HepG2 (cell line): ENCODE data around the gene ZNF557. TPM values are rescaled to one million over a fixed set of nuclear protein-coding genes. Genes with fewer than 3 reads are reported as not detected.

Experiments used
- E2F2 ChIP-seq: sonication (generic); formaldehyde crosslinking; IDR thresholded peaks from 2 replicates; pipeline ENCODE4 v1.4.0; 2020; ENCODE audit warnings: missing genetic modification reagents, borderline replicate concordance
- HDAC2 ChIP-seq: sonication (generic); formaldehyde crosslinking; IDR thresholded peaks from 2 replicates; pipeline ENCODE4 v1.4.0; 2020; ENCODE audit warnings: missing genetic modification reagents
- JDP2 ChIP-seq: sonication (generic); formaldehyde crosslinking; IDR thresholded peaks from 2 replicates; pipeline ENCODE4 v1.8.1; 2022; ENCODE audit warnings: missing genetic modification reagents, borderline replicate concordance
- NCOA1 ChIP-seq: sonication (generic); formaldehyde crosslinking; IDR thresholded peaks from 2 replicates; pipeline ENCODE4 v1.9.0; 2021; ENCODE audit warnings: missing genetic modification reagents
- RCOR2 ChIP-seq: IDR thresholded peaks from 2 replicates; pipeline ENCODE4 v1.6.1; 2016; ENCODE audit warnings: missing biosample characterization, missing genetic modification reagents
- SETDB1 ChIP-seq: sonication (generic); formaldehyde crosslinking; IDR thresholded peaks from 2 replicates; pipeline ENCODE4 v1.5.1; 2020; ENCODE audit warnings: missing genetic modification reagents, mild to moderate bottlenecking, borderline replicate concordance
- TFE3 ChIP-seq: IDR thresholded peaks from 2 replicates; pipeline ENCODE4 v1.6.1; 2016
- UBTF ChIP-seq: sonication (generic); formaldehyde crosslinking; IDR thresholded peaks from 2 replicates; pipeline ENCODE4 v1.4.0; 2020; ENCODE audit warnings: mild to moderate bottlenecking, missing genetic modification reagents
- ZC3H4 ChIP-seq: sonication (generic); formaldehyde crosslinking; IDR thresholded peaks from 2 replicates; pipeline ENCODE4 v1.4.0; 2020; ENCODE audit warnings: missing genetic modification reagents, borderline replicate concordance
- ZNF275 ChIP-seq: sonication (generic); formaldehyde crosslinking; IDR thresholded peaks from 2 replicates; pipeline ENCODE4 v1.8.0; 2022; ENCODE audit warnings: missing genetic modification reagents, mild to moderate bottlenecking, inconsistent platforms, borderline replicate concordance
- ZNF33A ChIP-seq: sonication (generic); formaldehyde crosslinking; IDR thresholded peaks from 2 replicates; pipeline ENCODE4 v1.5.1; 2020; ENCODE audit warnings: missing genetic modification reagents, mild to moderate bottlenecking, moderate library complexity, borderline replicate concordance
- ZNF407 ChIP-seq: sonication (generic); formaldehyde crosslinking; IDR thresholded peaks from one replicate; pipeline ENCODE4 v1.5.1; 2020; ENCODE audit warnings: mild to moderate bottlenecking, missing genetic modification reagents; ENCODE audit errors: not compliant biosample characterization
- polyA plus RNA-seq, 8 experiments: library from polyadenylated mRNA; depleted of rRNA in 3 of 8; stranded (reverse) in 7 of 8; unstranded in 1 of 8; fragments of >200 nt; fragmentation: Illumina TruSeq in 4 of 8; extraction: Trizol in 4 of 8; gene quantifications; 2 replicates each; pipeline versions ENCODE4 v1.2.1 to v1.2.3, GENCODE V29; 2011 to 2016; ENCODE audit warnings: low read depth in 4 of 8, missing spikeins in 1 of 8, mixed read lengths in 1 of 8; ENCODE audit not compliant: insufficient read depth in 1 of 8
- total RNA-seq, 5 experiments: library from RNA; depleted of rRNA; stranded (reverse); fragments of >200 nt; fragmentation: Illumina TruSeq; extraction: Trizol; gene quantifications; 2 replicates each; pipeline ENCODE4 v1.2.3, GENCODE V29; 2016; ENCODE audit warnings: low read depth in 1 of 5

ZNF557 gene
- total and polyA plus RNA-seq, 2 of the 13 experiments (the other 11 are each of a cell fraction or from before 2014, with no cell fraction given), result 2.1 to 7.8 TPM

- peak; percentile 69 for TF ChIP-seq ZNF407
- no peak for TF ChIP-seq ZNF33A (CRISPR knock-in tag)
- no peak for TF ChIP-seq RCOR2 (CRISPR knock-in tag)
- peak; percentile 45 for TF ChIP-seq UBTF (CRISPR knock-in tag)
- TF ChIP-seq ZC3H4 (CRISPR knock-in tag), result no peak
- no peak for TF ChIP-seq JDP2 (CRISPR knock-in tag)
- no peak for TF ChIP-seq TFE3 (CRISPR knock-in tag)
- no peak for TF ChIP-seq NCOA1 (CRISPR knock-in tag)
- no peak; the same call in 1 of the 2 replicates for TF ChIP-seq E2F2 (CRISPR knock-in tag)
- TF ChIP-seq SETDB1 (CRISPR knock-in tag), result no peak
- peak; percentile 27; the same call in 1 of the 2 replicates for TF ChIP-seq ZNF275 (CRISPR knock-in tag)
- TF ChIP-seq HDAC2, result peak; percentile 39; the same call in 1 of the 2 replicates
Observed at GRCh38 chr19:7069042-7069903, at the start of gene ZNF557 (continued).
